Chondrocyte (in vitro differentiated cells): ENCODE results near the gene CCL20. TPM values are rescaled to one million over a fixed set of nuclear protein-coding genes. Genes with fewer than 3 reads are reported as not detected.

ENCODE experiments used
- DNase-seq: peaks from one replicate; pipeline ENCODE4 v3.0.0; 2021; ENCODE audit warnings: mixed read lengths, low spot score
- H3K27ac Mint-ChIP-seq: one replicate; pipeline ENCODE4 v1.8.0; 2021; ENCODE audit warnings: mild to moderate bottlenecking, moderate library complexity, mixed read lengths; ENCODE audit not compliant: unreplicated experiment
- H3K27me3 Mint-ChIP-seq: 2 replicates; pipeline ENCODE4 v1.8.0; 2021; ENCODE audit warnings: low read depth, mixed read lengths
- H3K36me3 Mint-ChIP-seq: 2 replicates; pipeline ENCODE4 v1.8.0; 2021; ENCODE audit warnings: low read depth, mixed read lengths
- H3K4me1 Mint-ChIP-seq: 2 replicates; pipeline ENCODE4 v1.8.0; 2021; ENCODE audit warnings: low read depth, mild to moderate bottlenecking, mixed read lengths
- H3K4me3 Mint-ChIP-seq: one replicate; pipeline ENCODE4 v1.8.0; 2021; ENCODE audit warnings: mild to moderate bottlenecking, moderate library complexity, mixed read lengths; ENCODE audit not compliant: unreplicated experiment
- H3K9me3 Mint-ChIP-seq: 2 replicates; pipeline ENCODE4 v1.8.0; 2021; ENCODE audit warnings: low read depth, mixed read lengths
- total RNA-seq: library from RNA; stranded (reverse); gene quantifications from 3 replicates; pipeline ENCODE4 v1.2.1, GENCODE V29; 2021
- TF ChIP-seq, protein P1 (sequence below): fragments of 200-600 bp; sonication (generic); IDR thresholded peaks from 2 replicates; pipeline ENCODE4 v1.5.0; 2021; ENCODE audit warnings: antibody characterized with exemption, mild to moderate bottlenecking, moderate library complexity

Gene CCL20
- total RNA-seq, 1 donor from 2014 or later, result 0.45 TPM

- H3K36me3 Mint-ChIP-seq, result no peaks in the 10 kb centered on the region
- no peak overlapping the region for H3K4me3 Mint-ChIP-seq
- no peak for DNase-seq
- no peaks in the 10 kb centered on the region for H3K4me1 Mint-ChIP-seq
- TF ChIP-seq, protein P1, sequence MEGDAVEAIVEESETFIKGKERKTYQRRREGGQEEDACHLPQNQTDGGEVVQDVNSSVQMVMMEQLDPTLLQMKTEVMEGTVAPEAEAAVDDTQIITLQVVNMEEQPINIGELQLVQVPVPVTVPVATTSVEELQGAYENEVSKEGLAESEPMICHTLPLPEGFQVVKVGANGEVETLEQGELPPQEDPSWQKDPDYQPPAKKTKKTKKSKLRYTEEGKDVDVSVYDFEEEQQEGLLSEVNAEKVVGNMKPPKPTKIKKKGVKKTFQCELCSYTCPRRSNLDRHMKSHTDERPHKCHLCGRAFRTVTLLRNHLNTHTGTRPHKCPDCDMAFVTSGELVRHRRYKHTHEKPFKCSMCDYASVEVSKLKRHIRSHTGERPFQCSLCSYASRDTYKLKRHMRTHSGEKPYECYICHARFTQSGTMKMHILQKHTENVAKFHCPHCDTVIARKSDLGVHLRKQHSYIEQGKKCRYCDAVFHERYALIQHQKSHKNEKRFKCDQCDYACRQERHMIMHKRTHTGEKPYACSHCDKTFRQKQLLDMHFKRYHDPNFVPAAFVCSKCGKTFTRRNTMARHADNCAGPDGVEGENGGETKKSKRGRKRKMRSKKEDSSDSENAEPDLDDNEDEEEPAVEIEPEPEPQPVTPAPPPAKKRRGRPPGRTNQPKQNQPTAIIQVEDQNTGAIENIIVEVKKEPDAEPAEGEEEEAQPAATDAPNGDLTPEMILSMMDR, result no peak
- no peaks in the 10 kb centered on the region for H3K9me3 Mint-ChIP-seq
- peaks cover 1% of the 10 kb centered on the region for H3K27me3 Mint-ChIP-seq
- H3K27ac Mint-ChIP-seq, result no peak overlapping the region
These were observed 31.8 kb upstream of the CCL20 start for GRCh38 chr2:227781841-227782240.

DNA sequence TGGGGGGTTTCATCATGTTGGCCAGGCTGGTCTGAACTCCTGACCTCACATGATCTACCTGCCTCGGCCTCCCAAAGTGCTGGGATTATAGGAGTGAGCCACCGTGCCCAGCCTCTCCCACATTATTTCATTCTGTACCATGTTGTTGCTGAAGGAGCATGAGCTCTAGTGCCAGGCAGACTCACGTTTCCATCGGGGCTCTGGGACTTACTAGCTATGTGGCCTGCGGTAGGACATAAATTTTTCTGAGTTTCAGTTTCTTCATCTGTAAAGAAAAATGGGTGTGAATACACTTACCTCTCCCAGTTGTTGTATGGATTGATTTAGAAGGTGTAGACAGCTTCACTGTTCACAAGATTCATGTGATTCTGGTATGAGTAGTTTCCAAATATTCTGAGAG lies 30.8 kb upstream of the CCL20 start:
- no peak for DNase-seq
- Mint-ChIP-seq H3K4me3 (no peak overlapping the region), H3K27ac (no peak overlapping the region), H3K36me3 (no peaks in the 10 kb centered on the region), H3K9me3 (no peaks in the 10 kb centered on the region), H3K4me1 (no peaks in the 10 kb centered on the region), H3K27me3 (peaks cover 1% of the 10 kb centered on the region)
- TF ChIP-seq, protein P1, result no peak

DNA sequence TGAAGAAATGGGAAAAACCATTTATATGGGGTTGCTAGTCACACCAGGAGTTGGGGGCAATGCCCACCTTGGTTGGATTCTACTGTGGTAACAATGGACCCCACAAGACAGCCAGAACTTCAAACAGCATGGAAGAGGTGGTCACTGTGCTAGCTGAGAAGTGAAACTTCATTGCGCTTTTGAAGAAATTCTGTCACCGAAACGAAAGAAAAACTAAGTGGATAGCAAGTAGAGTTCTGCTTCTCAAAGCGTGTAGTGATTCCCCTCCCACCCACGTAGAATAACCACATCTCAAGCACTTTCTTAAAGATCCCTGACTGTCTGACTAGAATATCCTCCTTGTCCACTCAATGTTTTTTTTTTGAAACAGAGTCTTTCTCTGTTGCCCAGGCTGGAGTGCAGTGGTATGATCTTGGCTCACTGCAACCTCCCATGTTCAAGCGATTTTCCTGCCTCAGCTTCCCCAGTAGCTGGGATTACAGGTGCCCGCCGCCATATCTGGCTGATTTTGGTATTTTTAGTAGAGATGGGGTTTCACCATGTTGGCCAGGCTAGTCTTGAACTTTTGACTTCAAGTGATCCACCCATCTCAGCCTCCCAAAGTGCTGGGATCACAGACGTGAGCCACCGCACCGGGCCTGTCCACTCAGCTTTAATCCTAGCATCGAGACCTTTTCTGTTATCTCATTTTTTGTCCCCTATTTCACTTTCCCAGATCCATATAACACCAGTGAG lies 30.1 kb upstream of the CCL20 start:
- peaks cover 3% of the 10 kb centered on the region for H3K9me3 Mint-ChIP-seq
- H3K27ac Mint-ChIP-seq, result no peak overlapping the region
- peaks cover 1% of the 10 kb centered on the region for H3K27me3 Mint-ChIP-seq
- H3K36me3 Mint-ChIP-seq, result no peaks in the 10 kb centered on the region
- H3K4me3 Mint-ChIP-seq, result no peak overlapping the region
- DNase-seq, result no peak
- H3K4me1 Mint-ChIP-seq, result no peaks in the 10 kb centered on the region
- TF ChIP-seq, protein P1, result no peak

DNA sequence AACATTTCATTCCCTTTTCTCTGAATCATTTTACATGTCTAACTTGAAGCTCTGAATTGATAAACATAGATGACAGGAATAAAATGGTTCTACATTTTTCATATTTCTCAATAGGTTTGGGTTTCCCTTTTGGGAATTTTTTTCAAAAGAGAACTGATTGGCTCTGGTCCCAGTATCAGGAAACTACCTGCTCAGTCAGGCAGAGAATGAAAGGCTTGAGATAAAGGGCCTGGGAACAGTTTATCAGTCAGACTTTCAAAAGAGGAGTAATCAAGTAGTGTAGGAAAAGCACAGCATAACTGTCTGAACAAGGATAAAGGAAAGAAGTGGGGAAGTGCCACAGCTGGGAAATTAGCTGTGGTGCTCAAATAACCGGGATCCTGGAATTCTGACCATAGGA lies 28.3 kb upstream of the CCL20 start:
- Mint-ChIP-seq H3K9me3 (peaks cover 5% of the 10 kb centered on the region), H3K4me1 (no peaks in the 10 kb centered on the region), H3K4me3 (no peak overlapping the region), H3K36me3 (no peaks in the 10 kb centered on the region), H3K27ac (no peak overlapping the region), H3K27me3 (no peaks in the 10 kb centered on the region)
- DNase-seq, result no peak
- TF ChIP-seq, protein P1, result no peak

DNA sequence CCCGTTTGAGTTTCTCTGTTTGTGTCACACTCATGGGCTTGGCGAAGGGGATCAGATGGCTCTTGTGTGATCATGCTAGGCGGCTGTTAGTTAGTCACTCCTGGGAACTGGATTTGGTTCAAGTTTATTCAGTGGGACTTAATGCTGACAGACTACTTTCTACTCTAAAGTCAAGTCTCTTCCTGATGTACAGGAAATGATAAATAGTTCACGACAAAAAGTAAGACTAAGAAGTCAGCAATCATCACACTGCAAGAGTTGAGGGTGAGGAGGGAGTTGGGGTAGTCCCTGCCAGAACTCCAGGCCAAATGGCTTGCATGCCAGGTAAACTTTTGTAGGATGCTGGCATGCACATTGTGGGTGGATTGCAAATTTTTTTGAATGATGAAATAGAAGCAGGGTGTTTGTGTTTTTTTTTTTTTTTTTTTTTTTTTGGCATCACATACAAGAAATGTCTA lies 25.1 kb upstream of the CCL20 start:
- TF ChIP-seq, protein P1, result no peak
- no peaks in the 10 kb centered on the region for H3K4me1 Mint-ChIP-seq
- H3K4me3 Mint-ChIP-seq, result no peak overlapping the region
- no peaks in the 10 kb centered on the region for H3K36me3 Mint-ChIP-seq
- DNase-seq, result no peak
- no peaks in the 10 kb centered on the region for H3K27me3 Mint-ChIP-seq
- no peak overlapping the region for H3K27ac Mint-ChIP-seq
- H3K9me3 Mint-ChIP-seq, result peaks cover 5% of the 10 kb centered on the region
